Heart right ventricle (tissue), 16 donors: ENCODE data around the gene MAD1L1. TPM values are rescaled to one million over a fixed set of nuclear protein-coding genes. Genes with fewer than 3 reads are reported as not detected.
A peak's percentile ranks its signal among the peaks of the same experiment; 100 is the strongest.

Experiments used
- ATAC-seq, 8 donors: fragments of 200-7000 bp; cut with Tn5 transposase; one replicate each; pipeline ENCODE4 v1.9.1; 2020; ENCODE audit warnings: mild to moderate bottlenecking in 8 of 8, moderate library complexity in 8 of 8, moderate number of reproducible peaks in 1 of 8
- DNase-seq, 2 donors: peaks; one replicate each; pipeline ENCODE4 v3.0.0-alpha.2; 2020
- H3K27ac ChIP-seq, 10 donors: fragments of 200-600 bp; sonication (generic) in 2 of 10; one replicate each; pipeline versions ENCODE4 v1.5.0 to v1.8.0; 2020 to 2022; ENCODE audit warnings: mild to moderate bottlenecking in 3 of 10
- H3K27me3 ChIP-seq, 7 donors: fragments of 200-600 bp; one replicate each; pipeline ENCODE4 v1.8.0; 2021 to 2022; ENCODE audit warnings: mild to moderate bottlenecking in 2 of 7
- H3K36me3 ChIP-seq, 9 donors: fragments of 200-600 bp; sonication (generic) in 1 of 9; one replicate each; pipeline versions ENCODE4 v1.5.0 to v1.8.0; 2020 to 2022; ENCODE audit warnings: mild to moderate bottlenecking in 2 of 9
- H3K4me1 ChIP-seq, 9 donors: fragments of 200-600 bp; sonication (generic) in 1 of 9; one replicate each; pipeline versions ENCODE4 v1.5.0 to v1.8.0; 2020 to 2022; ENCODE audit warnings: mild to moderate bottlenecking in 4 of 9
- H3K4me3 ChIP-seq, 10 donors: fragments of 200-600 bp; sonication (generic) in 2 of 10; one replicate each; pipeline versions ENCODE4 v1.5.0 to v1.8.0; 2020 to 2022; ENCODE audit warnings: mild to moderate bottlenecking in 7 of 10, moderate library complexity in 2 of 10
- H3K9me3 ChIP-seq, 11 donors: fragments of 200-600 bp in 10 of 11; sonication (generic) in 2 of 11; one replicate each; pipeline versions ENCODE4 v1.5.0 to v1.8.0; 2013 to 2022; ENCODE audit warnings: mild to moderate bottlenecking in 2 of 11, control low read depth in 1 of 11, moderate library complexity in 1 of 11
- WGBS, 2 donors: extraction: QIAGEN DNeasy Blood & Tissue Kit; methylation state at CpG; one replicate each; pipeline ENCODE4 v1.1.7; 2013; ENCODE audit warnings: inconsistent platforms in 1 of 2; 5-methylcytosine and 5-hydroxymethylcytosine counted together
- intact Hi-C, 10 donors: fragments of 100-400 bp; cut with DNase I; formaldehyde crosslinking; loops; one replicate each; pipeline versions ENCODE4 v1.11.1 to v1.14.2; 2022
- polyA plus RNA-seq, 2 donors: library from polyadenylated mRNA; stranded (reverse); fragments of 200-250 nt; gene quantifications; one replicate each; pipeline ENCODE4 v1.2.3, GENCODE V29; 2013
- total RNA-seq, 10 donors: library from RNA; stranded (reverse); fragmentation: NEBNext Ultra II Directional in 3 of 10; extraction: Animal tissue kit (Norgen Biotek cat#: 25700) in 3 of 10; gene quantifications; one replicate each; pipeline versions ENCODE4 v1.2.1 to v1.2.4, GENCODE V29; 2021 to 2023
- TF ChIP-seq, protein P1 (sequence below), 9 donors: fragments of 200-600 bp; sonication (generic) in 2 of 9; IDR thresholded peaks; one replicate each; pipeline versions ENCODE4 v1.5.0 to v1.8.0; 2021 to 2022; ENCODE audit warnings: antibody characterized with exemption in 9 of 9, mild to moderate bottlenecking in 5 of 9, moderate library complexity in 1 of 9
- donor health status: Arrhythmogenic right ventricular cardiomyopathy.
- donor health status: ischemic (EF 13 %, LVEDD 7.1; RV severe dilation, severe dysfunction).
- donor health status: healthy with polysubstance abuse.
- donor health status: DM: no; HTN: yes; CAD: no.
- donor health status: DM: no; HTN: no; CAD: no.
- donor health status: ischemic (EF 25% LVEDD 6.9; RV normal size, moderate dysfunction).
- donor health status: ischemic (EF 25% LVEDD 5.7; RV mildly dilated, moderate dysfunction).
- donor health status: healthy.
- donor health status: DM: yes; HTN: yes; CAD: no.
- donor health status: Ischemic cardiomyopathy.
- donor health status: ischemic (EF 35%, LVEDD 5.7; RV mildly dilated, moderate dysfunction).
- donor health status: nonischemic (EF 11% LVEDD 7.7; RV severe dilation, severe dysfunction).
- donor health status: DM: yes; HTN: yes; CAD: no.
- donor health status: PGD.
- donor health status: ischemic (EF 29% LVEDD 5.4; RV normal size, mild dysfunction).
- donor health status: nonischemic (EF 23%, LVEDD 6.1; RV moderate dilation, normal function).

Gene MAD1L1
- total and polyA plus RNA-seq, 12 donors = 13.8 to 46.8 (median 20.2) TPM

DNA sequence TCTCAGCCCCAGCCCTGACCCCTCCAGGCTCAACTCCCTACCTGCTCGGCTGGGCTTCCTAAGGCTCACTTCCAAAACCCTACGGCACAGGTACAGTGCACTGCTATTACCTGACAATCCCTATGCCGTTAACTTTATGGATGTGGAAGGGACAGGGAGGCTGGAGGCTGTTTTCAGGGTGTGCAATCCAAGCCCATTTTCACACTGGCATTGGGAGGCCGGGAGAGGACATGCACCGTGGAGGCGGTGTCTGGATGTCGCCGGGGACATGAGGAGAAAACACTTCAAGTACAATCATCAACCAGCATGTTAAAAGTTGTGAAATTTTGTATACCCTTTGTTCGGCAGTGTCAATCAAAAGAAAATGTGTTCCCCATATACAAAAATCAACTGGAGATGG is 80.1 kb downstream of the MAD1L1 start:
- H3K4me1 ChIP-seq = peaks cover 3 to 32% (median 15%) of the 10 kb centered on the region in 9 donors
- H3K9me3 ChIP-seq = no peaks in the 10 kb centered on the region
- H3K4me3 ChIP-seq = no peak overlapping the region
- ATAC-seq (no peak), DNase-seq (no peak)
- WGBS, 2 donors = 86 to 96% methylated on average over 9 of the region's 9 CpGs
- peaks cover 0 to 14% (median 0%) of the 10 kb centered on the region in 9 donors for H3K36me3 ChIP-seq
- H3K27me3 ChIP-seq = no peaks in the 10 kb centered on the region
- intact Hi-C loops = no loop called here
- TF ChIP-seq, protein P1, sequence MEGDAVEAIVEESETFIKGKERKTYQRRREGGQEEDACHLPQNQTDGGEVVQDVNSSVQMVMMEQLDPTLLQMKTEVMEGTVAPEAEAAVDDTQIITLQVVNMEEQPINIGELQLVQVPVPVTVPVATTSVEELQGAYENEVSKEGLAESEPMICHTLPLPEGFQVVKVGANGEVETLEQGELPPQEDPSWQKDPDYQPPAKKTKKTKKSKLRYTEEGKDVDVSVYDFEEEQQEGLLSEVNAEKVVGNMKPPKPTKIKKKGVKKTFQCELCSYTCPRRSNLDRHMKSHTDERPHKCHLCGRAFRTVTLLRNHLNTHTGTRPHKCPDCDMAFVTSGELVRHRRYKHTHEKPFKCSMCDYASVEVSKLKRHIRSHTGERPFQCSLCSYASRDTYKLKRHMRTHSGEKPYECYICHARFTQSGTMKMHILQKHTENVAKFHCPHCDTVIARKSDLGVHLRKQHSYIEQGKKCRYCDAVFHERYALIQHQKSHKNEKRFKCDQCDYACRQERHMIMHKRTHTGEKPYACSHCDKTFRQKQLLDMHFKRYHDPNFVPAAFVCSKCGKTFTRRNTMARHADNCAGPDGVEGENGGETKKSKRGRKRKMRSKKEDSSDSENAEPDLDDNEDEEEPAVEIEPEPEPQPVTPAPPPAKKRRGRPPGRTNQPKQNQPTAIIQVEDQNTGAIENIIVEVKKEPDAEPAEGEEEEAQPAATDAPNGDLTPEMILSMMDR (IDR thresholded peaks at IDR 0.05) = no peak
- H3K27ac ChIP-seq = no peak overlapping the region

DNA sequence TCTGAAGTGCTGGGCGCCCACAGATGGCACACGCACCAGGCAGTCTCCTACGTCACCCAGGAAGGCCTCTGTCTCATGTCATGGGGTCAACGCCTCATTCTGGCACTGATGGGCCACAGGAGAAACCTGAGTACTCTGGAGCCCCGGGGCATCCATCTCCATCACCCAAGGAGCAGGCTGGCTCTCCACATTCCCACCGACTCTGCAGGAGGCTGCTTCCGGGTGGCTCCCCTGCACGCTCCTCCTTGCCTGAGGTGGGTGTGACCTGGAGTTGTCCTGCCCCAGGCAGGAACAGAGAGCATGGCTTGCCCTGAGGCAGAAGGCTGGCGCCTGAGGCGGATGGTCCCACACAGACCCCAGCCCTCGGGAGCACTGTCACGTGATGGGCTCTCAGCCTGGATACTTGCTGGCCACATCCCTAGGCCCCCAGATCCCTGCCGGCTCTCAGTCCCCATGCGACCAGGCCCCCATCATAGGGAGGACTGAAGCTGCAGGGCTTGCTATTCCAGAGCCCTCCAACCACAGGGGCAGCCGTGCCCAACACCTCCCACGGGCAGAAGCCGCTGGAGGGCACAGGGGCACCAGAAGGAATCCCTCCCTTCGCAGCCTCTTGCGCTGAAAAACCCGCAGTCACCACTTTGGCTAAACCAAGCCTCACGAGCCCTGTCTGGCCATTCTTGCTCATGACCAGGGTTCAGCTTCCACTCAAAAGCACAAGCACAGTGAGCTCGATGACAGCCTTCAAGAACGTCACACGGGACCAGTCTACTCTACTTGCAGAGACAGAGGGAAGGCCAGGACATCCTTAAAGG is 80.7 kb downstream of the MAD1L1 start:
- WGBS, 2 donors = 88 to 92% methylated on average over 24 of the region's 24 CpGs
- Histone ChIP-seq H3K36me3 (peaks cover 0 to 20% (median 0%) of the 10 kb centered on the region in 9 donors), H3K9me3 (no peaks in the 10 kb centered on the region), H3K4me1 (peaks cover 0 to 26% (median 9%) of the 10 kb centered on the region in 9 donors), H3K27ac (no peak overlapping the region), H3K4me3 (no peak overlapping the region), H3K27me3 (no peaks in the 10 kb centered on the region)
- DNase-seq (no peak), ATAC-seq (peak in 1 of 8 donors; percentile 34)
- TF ChIP-seq, protein P1 (IDR thresholded peaks at IDR 0.05) = no peak
- intact Hi-C loops = no loop called here

DNA sequence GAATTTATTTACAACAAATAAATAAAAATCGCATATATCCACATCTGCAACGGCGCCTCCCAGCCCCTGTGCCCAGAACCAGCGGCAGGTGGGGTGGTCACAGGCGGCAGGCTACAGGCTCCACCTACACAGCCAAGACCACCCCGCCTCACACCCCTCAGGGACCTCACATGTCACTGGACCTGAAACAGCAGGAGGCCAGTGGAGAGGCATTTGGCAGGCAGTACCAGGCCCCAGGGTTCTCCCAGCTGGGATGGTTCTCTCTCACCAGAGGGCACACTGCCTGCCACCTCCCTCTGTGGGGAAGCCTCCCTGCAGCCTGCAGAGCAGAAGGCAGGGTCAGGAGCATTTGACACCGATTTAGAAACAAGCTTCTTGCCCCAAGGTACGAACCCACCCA is 81.5 kb downstream of the MAD1L1 start:
- no peak overlapping the region for H3K4me3 ChIP-seq
- intact Hi-C loops = no loop called here
- DNase-seq = no peak

DNA sequence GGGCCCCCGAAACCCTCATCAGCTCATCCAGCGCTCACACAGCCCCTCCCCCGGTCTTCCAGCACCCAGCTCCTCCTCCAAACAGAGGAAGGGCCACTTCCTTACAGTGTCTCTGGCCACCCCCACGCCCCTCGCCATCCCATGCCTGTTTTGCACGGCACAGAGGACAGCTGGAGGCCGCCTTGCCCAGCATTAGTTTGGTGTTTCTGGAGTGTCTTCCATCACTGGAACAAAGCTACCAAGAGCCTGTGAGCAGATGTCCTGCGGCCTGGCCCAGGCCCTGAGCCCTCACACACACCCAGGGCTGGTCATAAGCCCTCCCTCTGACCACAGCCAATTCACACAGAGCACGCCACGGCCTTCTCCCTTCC is 82.3 kb downstream of the MAD1L1 start:
- intact Hi-C loops = no loop called here
- WGBS, 2 donors = 88 to 93% methylated on average over 10 of the region's 10 CpGs
- Histone ChIP-seq H3K4me1 (peaks cover 0 to 19% (median 6%) of the 10 kb centered on the region in 9 donors), H3K4me3 (no peak overlapping the region), H3K27ac (no peak overlapping the region), H3K27me3 (no peaks in the 10 kb centered on the region), H3K9me3 (no peaks in the 10 kb centered on the region), H3K36me3 (peaks cover 0 to 35% (median 0%) of the 10 kb centered on the region in 9 donors)
- no peak for DNase-seq
- ATAC-seq = no peak
- TF ChIP-seq, protein P1 (IDR thresholded peaks at IDR 0.05) = no peak

More for the DNA sequence above, 81.5 kb downstream of the MAD1L1 start:
- ATAC-seq = peak in 7 of 8 donors; percentile 34 to 90 (median 66)
- H3K27ac ChIP-seq = no peak overlapping the region
- H3K27me3 ChIP-seq = no peaks in the 10 kb centered on the region
- TF ChIP-seq, protein P1 (IDR thresholded peaks at IDR 0.05) = peak in 3 of 9 donors; percentile 7 to 27 (median 16)
- peaks cover 0 to 27% (median 0%) of the 10 kb centered on the region in 9 donors for H3K36me3 ChIP-seq
- WGBS, 2 donors = 78 to 81% methylated on average over 8 of the region's 8 CpGs
- no peaks in the 10 kb centered on the region for H3K9me3 ChIP-seq
- H3K4me1 ChIP-seq = peaks cover 0 to 19% (median 6%) of the 10 kb centered on the region in 9 donors
